ENCODE results near the gene IGFALS.

DNA sequence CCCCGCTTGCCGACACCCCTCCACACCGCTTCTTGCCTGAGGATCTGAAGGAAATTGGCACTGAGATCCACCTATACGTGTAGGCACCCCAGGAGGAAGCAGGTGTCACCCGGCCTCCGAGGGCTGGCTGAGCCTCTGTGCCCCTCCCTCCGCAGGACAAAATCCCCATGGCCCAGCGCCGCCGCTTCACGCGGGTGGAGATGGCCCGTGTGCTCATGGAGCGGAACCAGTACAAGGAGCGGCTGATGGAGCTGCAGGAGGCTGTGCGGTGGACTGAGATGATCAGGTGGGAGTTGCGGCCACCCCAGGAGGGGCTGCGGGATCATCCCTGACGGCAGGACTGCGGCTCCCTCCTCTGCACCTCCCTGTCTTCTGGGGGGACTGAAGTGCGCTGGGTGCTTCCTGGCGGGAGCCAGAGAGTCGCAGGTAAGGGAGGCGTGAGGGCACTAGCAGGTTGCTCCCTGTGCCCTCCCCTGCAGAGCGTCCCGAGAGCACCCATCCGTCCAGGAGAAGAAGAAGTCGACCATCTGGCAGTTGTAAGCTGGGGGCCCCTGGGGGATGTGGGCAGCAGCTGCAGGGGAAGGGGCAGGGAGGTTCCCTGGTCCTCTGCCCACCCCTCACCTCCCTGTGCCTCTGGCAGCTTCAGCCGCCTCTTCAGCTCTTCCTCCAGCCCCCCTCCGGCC is 31.2 kb downstream of the IGFALS start:
- TF ChIP-seq, protein P1, sequence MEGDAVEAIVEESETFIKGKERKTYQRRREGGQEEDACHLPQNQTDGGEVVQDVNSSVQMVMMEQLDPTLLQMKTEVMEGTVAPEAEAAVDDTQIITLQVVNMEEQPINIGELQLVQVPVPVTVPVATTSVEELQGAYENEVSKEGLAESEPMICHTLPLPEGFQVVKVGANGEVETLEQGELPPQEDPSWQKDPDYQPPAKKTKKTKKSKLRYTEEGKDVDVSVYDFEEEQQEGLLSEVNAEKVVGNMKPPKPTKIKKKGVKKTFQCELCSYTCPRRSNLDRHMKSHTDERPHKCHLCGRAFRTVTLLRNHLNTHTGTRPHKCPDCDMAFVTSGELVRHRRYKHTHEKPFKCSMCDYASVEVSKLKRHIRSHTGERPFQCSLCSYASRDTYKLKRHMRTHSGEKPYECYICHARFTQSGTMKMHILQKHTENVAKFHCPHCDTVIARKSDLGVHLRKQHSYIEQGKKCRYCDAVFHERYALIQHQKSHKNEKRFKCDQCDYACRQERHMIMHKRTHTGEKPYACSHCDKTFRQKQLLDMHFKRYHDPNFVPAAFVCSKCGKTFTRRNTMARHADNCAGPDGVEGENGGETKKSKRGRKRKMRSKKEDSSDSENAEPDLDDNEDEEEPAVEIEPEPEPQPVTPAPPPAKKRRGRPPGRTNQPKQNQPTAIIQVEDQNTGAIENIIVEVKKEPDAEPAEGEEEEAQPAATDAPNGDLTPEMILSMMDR (IDR thresholded peaks at IDR 0.05) = no peak
- TF ChIP-seq POLR2A (IDR thresholded peaks at IDR 0.05) = no peak
- TF ChIP-seq POLR2AphosphoS5 (IDR thresholded peaks at IDR 0.05) = no peak
- no peak for TF ChIP-seq EP300 (IDR thresholded peaks at IDR 0.05)

All from gastroesophageal sphincter (tissue), 3 donors.